Stimulated activated naive CD4-positive, alpha-beta T cell treated with Interleukin-2 at 50 U/mL for 16 hours (primary cell): ENCODE data around the gene ZBTB20.

Experiments used
- DNase-seq: peaks from one replicate; lab custom pipeline; 2025; lab: John Stamatoyannopoulos, UW

ZBTB20 gene

DNA sequence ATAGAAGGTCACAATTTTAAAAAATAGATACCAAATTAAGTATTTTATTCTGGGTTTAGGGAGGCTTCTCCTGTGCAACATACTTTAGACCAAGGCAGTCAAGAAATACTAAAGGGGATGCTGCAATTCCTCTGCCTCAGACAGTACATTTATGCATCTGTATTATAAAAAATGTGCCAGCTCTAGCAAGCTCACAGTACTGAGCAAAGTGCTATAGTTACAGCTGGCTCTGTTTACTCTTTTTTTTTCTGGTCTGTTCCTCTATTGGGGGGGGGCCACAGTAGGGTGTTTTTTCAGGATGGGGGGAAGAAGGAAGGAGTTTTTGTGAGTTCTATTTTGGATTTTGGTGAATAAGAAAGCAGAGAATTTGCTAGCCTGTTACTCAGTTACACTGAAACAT, 668.3 kb downstream of the ZBTB20 start:
- no peak for DNase-seq

DNA sequence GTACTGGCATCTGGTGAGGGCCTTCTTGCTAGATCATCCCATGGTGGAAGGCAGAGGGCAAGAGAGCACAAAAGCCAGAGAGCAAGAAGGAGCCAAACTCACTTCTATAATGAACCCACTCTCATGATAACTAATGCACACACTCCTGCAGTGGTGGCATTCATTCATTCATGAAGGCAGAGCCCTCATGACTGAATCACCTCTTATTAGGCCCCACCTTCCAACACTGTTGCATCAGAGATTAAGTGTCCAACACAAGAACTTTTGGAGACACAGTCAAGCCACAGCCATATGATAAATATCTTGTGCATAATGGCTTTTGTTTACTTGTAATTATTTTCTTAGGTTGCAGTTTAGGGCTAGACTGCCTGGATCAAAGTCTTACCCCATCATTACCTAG, 670.6 kb downstream of the ZBTB20 start:
- DNase-seq: no peak

GRCh38 chr3:114471478-114471877, 675.6 kb downstream of the ZBTB20 start:
- no peak for DNase-seq

DNA sequence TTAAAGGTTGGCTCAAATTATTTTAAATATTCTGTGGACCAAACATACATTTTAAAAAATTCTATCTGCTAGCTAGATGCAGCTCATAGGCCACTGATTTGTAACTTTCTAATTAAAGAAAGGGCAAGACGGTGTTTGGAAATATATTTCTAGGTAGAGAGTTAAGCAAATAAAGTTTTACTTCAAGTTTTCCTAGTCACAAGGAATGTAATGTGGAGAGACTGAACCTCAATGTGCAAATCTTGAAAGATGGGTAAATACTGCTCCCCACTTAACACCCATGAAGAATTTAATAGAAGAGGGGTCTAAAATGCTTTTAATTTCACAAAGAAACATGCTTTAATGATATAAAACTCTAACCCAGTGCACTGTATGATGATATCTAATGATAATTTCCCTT, 678.0 kb downstream of the ZBTB20 start:
- DNase-seq: no peak

DNA sequence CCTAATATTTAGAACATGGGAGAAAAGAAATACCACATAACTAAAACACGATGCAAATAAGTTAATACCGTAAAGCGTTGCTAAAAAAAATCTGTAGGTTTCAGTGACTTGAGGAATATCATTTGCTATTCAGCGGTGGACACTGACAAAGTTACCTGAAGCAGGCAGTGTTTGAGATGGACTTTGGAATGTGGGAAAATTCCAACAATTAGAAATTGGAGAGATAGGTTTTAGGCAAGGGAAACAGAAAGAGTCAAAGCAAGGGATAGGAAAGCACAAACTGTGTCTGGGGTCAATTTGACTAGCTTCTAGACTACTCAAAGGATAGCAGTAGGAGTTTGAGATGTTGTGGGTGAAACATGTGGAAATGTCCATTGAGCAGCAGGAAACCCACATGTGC, 680.3 kb downstream of the ZBTB20 start:
- no peak for DNase-seq

DNA sequence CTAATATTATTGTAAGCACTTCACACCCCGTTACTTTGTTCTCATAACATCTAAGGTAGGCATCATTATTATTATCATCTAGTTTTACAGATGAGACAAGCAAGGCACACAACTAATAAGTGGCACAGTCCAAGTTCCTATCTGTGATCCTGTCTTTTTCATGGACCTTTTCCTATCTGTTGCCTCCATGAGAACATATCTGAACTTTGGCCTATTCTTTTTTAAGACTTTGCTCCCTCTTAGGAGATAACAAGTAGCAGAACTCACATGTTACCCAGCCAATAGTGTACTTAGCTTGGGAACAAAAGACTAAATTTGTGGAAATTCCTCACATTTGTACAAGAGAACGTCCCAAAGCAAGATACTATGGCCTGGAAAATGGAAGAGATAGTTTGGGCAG, 680.8 kb downstream of the ZBTB20 start:
- no peak for DNase-seq

- DNase-seq: no peak
Observed at GRCh38 chr3:114464548-114464947, 682.5 kb downstream of the ZBTB20 start.

DNA sequence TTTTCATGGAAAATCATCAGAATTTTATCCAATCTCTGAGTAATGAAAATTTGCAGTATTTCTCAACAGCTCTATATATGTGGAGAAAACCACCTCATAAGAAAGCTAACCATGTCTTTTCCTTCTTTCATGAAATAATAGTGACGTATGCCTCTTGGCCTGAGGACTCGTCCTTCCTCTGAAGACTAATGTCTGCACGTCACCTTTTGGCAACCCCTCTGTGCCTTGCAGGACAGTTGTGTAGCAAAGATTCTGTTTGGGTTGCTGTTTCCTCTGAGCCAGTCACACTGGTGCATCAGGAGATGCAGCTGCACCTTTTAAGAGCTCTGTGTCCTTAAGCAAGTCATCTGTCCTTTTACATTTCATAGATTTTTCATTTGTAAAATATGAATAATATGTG, 684.3 kb downstream of the ZBTB20 start:
- no peak for DNase-seq

GRCh38 chr3:114460459-114460858, 686.6 kb downstream of the ZBTB20 start:
- no peak for DNase-seq

DNA sequence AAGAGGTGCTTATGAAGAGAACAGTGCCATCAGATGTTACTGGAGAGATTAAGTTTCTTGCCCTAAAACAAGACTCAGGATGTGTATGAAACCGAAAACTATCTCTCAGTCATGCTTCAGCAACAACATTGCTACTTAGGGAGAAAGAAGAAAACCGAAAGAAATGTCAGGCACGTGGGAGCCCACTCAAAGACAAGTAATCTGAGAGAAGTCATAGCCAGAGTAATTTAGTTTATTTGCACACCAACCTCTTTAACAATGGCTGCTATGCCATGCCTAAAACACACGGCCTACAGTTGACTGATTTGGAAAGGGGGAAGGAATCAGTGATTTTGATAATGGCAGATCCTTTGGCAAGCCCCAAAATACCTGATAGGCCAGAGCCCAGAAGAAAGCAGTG, 690.3 kb downstream of the ZBTB20 start:
- no peak for DNase-seq

DNA sequence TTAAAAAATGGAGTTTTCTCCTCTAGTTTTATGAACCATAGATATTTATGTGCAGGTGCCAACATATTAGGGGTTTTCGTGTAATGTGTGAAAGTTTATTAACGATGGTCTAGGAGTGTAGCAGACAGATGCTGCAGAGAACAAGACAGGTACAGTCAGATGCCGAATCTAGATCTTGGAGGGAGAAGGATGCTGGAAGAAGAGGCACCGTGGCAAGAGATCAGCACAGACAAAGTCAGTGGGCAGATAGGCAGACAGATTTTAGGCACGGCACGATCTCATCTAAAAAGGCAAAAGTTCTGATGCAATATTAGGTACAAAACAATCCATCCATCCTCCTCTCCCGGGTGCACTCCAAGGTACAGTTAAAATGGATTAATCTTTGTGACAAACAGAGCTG, 691.7 kb downstream of the ZBTB20 start:
- DNase-seq: no peak

DNA sequence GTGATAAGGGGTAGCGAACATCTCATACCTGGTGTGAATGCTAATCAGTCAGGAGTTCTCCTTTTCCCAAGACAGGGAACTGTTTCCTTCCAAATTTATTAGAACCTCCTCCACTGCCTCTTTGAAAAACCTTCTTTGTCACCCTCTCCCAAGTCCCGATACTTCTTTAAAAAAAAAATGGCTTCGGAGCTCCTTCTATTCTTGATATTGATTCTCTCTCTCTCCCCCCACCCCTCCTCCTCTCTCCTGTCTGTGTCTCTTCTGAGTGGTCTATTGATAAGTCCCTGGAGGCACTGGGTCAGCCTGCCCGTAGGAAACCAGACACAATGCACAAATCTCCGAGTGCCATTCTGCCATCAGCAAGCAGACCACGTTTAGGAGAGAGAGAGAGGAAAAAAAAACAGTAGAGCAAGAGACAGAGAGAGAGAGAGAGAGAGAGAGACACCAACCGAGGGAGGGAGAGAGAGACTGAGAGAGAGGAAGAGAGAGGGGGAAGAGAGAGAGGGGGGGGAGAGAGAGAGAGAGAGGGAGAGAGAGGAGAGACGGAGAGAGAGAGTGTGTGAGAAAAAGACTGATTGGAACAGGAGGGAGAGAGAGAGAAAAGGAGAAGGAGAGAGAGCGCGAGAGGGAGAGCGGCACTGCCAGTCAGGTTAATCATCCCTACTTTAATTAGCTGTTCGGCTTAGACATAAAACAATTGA, 692.4 kb downstream of the ZBTB20 start:
- DNase-seq: no peak

DNA sequence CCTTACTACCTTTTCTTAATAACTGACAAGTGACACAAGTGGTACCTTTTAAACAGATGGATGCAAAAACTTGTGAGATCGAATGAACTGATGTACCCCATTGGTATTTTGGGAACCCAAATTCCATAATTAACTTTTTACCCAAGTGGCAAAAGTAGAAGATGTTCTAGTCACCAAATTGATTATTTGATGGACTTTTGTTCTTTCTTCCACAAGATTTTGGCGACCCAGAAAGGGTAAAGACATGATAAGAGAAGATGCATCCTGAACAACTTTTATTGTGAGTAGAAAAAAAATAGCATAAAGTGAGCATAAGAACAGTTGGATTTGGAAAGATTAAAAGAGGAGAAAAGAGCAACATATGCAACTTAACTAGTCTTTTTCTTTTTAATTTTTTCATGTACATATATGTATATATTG, 693.7 kb downstream of the ZBTB20 start:
- no peak for DNase-seq

GRCh38 chr3:114452937-114453336, 694.2 kb downstream of the ZBTB20 start:
- no peak for DNase-seq

DNA sequence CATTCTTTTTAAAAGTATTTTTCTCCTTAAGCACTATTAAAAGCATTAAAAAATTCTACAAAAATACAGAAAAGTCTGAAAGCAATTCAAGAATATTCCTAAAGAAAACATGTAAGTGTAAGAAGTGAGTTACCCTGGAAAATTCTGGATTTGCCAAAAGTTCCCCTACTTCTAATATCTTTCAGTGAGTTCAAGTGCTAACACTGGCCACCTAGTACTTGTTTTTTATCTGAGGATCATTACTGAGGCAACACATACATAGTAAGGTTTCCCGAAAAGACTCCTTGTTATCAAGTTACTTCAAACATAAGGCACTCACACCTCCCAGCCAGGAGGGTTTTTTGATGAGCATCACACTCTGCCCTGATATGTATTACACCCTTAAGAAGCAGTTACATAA, 694.8 kb downstream of the ZBTB20 start:
- DNase-seq: no peak

DNA sequence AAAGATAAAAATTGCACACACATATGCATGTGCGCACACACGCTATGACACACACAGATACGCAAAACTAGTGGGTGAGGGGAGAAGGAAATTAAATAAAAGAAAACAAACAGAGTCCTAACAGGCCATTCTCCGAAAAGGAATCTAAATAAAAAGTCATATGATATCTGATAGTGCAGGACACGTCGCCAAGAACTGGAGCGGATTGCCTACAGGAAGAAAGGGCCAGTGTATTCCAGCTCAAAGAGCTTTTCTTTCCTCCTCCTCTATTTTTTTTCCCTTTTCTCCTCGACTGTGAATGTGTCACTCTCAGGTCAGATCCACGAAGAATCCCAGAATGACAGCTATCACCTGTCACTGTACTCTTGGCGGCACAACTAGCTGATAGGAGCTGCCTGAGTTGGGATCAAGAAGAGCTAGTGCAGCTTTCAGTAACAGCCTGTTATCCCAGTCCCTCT, 695.5 kb downstream of the ZBTB20 start:
- no peak for DNase-seq

GRCh38 chr3:114451051-114451451, 696.0 kb downstream of the ZBTB20 start:
- DNase-seq: no peak

DNA sequence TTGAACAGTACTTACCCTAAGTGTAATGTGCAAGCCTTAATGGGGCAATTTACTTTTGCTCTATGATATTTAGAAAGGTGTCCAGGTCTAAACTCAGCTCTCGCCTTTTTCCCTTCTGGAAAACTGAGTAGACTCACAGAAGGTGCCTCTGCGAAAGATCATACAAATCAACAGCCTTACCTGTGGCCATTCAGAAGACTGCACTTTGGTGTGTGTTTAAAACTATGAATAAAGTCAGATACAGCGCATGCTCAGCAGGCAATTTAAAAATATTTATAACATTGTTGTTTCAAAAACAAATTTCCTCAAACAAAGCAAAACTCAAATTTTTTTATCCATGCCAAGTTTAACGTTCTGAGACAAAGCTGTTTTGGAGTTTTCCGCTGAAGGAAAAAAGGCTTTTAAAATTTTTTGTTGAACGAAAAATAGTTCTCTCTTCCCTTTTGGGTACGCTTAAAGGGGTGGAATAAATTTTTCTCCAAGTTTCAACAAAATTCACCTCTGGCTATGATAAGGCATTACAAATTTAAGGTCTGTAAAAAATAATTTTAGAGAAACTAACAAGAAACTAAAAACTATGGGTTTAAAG, 697.0 kb downstream of the ZBTB20 start:
- no peak for DNase-seq

- DNase-seq: no peak
Observed at GRCh38 chr3:114449271-114450007, 697.6 kb downstream of the ZBTB20 start.

DNA sequence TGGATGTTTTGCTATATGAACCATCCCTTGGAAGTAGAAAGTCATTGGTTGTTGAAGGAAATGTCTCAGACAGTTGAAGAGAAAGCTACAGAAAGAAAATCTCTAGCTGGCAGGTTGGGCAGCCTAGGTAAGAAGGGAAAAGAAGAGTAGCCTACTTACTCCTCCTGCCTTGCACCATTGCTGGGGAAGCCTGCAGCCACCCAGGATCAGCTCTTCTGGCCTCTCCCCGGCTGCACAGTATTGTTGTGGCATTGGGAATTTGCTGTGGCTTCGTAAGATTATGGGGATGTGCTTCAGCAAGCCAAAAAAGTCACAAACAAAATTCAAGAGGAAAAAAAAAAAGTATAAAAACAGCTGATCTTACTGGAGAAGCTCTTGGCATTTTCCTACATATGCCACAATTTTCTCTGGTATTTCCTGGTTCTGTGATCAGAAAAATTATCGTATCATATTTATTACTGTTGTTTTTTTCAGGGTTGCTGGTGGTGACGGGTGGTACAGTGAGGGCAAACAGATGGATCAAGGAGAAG, 699.1 kb downstream of the ZBTB20 start:
- DNase-seq: no peak

GRCh38 chr3:114447545-114447944, 699.5 kb downstream of the ZBTB20 start:
- DNase-seq: no peak

DNA sequence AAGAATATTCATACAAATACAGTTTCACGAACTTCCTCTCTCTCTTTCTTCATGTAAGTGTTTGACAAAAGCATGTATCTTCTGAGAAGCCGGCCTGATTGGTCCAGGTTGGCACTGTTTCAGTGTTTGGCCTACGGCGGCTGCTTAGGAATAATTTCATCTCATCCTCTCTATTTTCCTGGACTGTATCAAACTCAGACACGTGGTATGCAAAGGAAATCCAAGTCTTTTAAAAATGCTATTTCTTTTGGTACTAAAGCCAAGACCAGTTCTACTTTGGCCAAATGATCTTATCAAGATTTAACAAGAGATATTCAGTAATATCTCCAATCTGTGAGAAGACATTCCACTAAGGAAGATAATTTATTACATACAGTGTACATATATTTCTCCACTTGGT, 700.5 kb downstream of the ZBTB20 start:
- DNase-seq: no peak

GRCh38 chr3:114445233-114445632, 701.9 kb downstream of the ZBTB20 start:
- DNase-seq: no peak
